HepG2 (cell line): ENCODE data around the gene TMEM200C. TPM values are rescaled to one million over a fixed set of nuclear protein-coding genes. Genes with fewer than 3 reads are reported as not detected.

Experiments
- ARNT2 ChIP-seq: sonication (generic); formaldehyde crosslinking; IDR thresholded peaks from 2 replicates; pipeline ENCODE4 v1.8.0; 2022; ENCODE audit warnings: mild to moderate bottlenecking, low read depth, missing genetic modification reagents, moderate library complexity
- CENPT ChIP-seq: sonication (generic); formaldehyde crosslinking; IDR thresholded peaks from 2 replicates; pipeline ENCODE4 v1.8.0; 2022; ENCODE audit warnings: low read depth, mild to moderate bottlenecking, moderate library complexity, missing genetic modification reagents
- HOXA9 ChIP-seq: sonication (generic); formaldehyde crosslinking; IDR thresholded peaks from 2 replicates; pipeline ENCODE4 v1.8.1; 2022; ENCODE audit warnings: missing genetic modification reagents, mild to moderate bottlenecking, moderate library complexity, borderline replicate concordance
- KDM3A ChIP-seq: IDR thresholded peaks from 2 replicates; pipeline ENCODE4 v1.6.1; 2018; ENCODE audit warnings: low read depth, missing compliant biosample characterization
- MAF1 ChIP-seq: sonication (generic); formaldehyde crosslinking; IDR thresholded peaks from 2 replicates; pipeline ENCODE4 v1.5.0; 2020; ENCODE audit warnings: missing genetic modification reagents, borderline replicate concordance
- PCBP1 ChIP-seq: fragments of 200-400 bp; formaldehyde crosslinking; IDR thresholded peaks from 2 replicates; pipeline ENCODE4 v1.6.1; 2017; ENCODE audit warnings: mild to moderate bottlenecking, low read depth, low read length, borderline replicate concordance
- ZNF10 ChIP-seq: sonication (generic); formaldehyde crosslinking; IDR thresholded peaks from 2 replicates; pipeline ENCODE4 v1.4.0; 2020; ENCODE audit warnings: mild to moderate bottlenecking, low read depth, missing genetic modification reagents, borderline replicate concordance
- ZNF33B ChIP-seq: sonication (generic); formaldehyde crosslinking; IDR thresholded peaks from 2 replicates; pipeline ENCODE4 v1.5.1; 2020; ENCODE audit warnings: mild to moderate bottlenecking, missing genetic modification reagents
- ZNF549 ChIP-seq: sonication (generic); formaldehyde crosslinking; IDR thresholded peaks from 2 replicates; pipeline ENCODE4 v1.5.0; 2020; ENCODE audit warnings: missing genetic modification reagents
- polyA plus RNA-seq, 8 experiments: library from polyadenylated mRNA; depleted of rRNA in 3 of 8; stranded (reverse) in 7 of 8; unstranded in 1 of 8; fragments of >200 nt; fragmentation: Illumina TruSeq in 4 of 8; extraction: Trizol in 4 of 8; gene quantifications; 2 replicates each; pipeline versions ENCODE4 v1.2.1 to v1.2.3, GENCODE V29; 2011 to 2016; ENCODE audit warnings: low read depth in 4 of 8, missing spikeins in 1 of 8, mixed read lengths in 1 of 8; ENCODE audit not compliant: insufficient read depth in 1 of 8
- total RNA-seq, 5 experiments: library from RNA; depleted of rRNA; stranded (reverse); fragments of >200 nt; fragmentation: Illumina TruSeq; extraction: Trizol; gene quantifications; 2 replicates each; pipeline ENCODE4 v1.2.3, GENCODE V29; 2016; ENCODE audit warnings: low read depth in 1 of 5
- TF ChIP-seq, protein P1 (sequence below): sonication (generic); formaldehyde crosslinking; conservative IDR thresholded peaks from 2 replicates; pipeline ENCODE4 v1.8.0; 2022; ENCODE audit warnings: mild to moderate bottlenecking, moderate library complexity, missing genetic modification reagents
- TF ChIP-seq, protein P2 (sequence below): sonication (generic); formaldehyde crosslinking; IDR thresholded peaks from 2 replicates; pipeline ENCODE4 v1.9.0; 2021; ENCODE audit warnings: missing genetic modification reagents, borderline replicate concordance
- TF ChIP-seq, protein P3 (sequence below): IDR thresholded peaks from 2 replicates; pipeline ENCODE4 v1.6.1; 2016

TMEM200C gene
- total and polyA plus RNA-seq, 2 of the 13 experiments (the other 11 are each of a cell fraction or from before 2014, with no cell fraction given): 0.04 TPM; not detected in 1

DNA sequence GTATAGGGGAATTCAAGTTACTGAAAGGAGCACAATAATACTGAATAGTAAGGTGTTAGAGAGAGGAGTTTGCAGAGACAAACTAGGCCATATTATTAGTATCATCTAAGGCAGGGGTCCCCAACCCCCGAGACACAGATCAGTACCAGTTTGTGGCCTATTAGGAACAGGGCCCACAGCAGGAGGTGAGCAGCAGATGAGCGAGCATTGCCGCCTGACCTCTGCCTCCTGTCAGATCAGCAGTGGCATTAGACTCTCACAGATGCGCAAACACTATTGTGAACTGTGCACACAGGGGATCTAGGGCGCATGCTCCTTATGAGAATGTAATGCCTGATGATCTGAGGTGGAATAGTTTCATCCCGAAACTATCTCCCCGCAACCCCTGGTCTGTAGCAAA, 41.8 kb upstream of the TMEM200C start (continued):
- TF ChIP-seq, protein P1, sequence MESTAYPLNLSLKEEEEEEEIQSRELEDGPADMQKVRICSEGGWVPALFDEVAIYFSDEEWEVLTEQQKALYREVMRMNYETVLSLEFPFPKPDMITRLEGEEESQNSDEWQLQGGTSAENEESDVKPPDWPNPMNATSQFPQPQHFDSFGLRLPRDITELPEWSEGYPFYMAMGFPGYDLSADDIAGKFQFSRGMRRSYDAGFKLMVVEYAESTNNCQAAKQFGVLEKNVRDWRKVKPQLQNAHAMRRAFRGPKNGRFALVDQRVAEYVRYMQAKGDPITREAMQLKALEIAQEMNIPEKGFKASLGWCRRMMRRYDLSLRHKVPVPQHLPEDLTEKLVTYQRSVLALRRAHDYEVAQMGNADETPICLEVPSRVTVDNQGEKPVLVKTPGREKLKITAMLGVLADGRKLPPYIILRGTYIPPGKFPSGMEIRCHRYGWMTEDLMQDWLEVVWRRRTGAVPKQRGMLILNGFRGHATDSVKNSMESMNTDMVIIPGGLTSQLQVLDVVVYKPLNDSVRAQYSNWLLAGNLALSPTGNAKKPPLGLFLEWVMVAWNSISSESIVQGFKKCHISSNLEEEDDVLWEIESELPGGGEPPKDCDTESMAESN (CRISPR knock-in tag): no peak
- TF ChIP-seq, protein P2, sequence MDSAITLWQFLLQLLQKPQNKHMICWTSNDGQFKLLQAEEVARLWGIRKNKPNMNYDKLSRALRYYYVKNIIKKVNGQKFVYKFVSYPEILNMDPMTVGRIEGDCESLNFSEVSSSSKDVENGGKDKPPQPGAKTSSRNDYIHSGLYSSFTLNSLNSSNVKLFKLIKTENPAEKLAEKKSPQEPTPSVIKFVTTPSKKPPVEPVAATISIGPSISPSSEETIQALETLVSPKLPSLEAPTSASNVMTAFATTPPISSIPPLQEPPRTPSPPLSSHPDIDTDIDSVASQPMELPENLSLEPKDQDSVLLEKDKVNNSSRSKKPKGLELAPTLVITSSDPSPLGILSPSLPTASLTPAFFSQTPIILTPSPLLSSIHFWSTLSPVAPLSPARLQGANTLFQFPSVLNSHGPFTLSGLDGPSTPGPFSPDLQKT (CRISPR knock-in tag): no peak
- no peak for TF ChIP-seq MAF1
- TF ChIP-seq KDM3A (CRISPR knock-in tag): no peak
- TF ChIP-seq PCBP1: no peak
- no peak for TF ChIP-seq CENPT (CRISPR knock-in tag)
- no peak for TF ChIP-seq ZNF549 (CRISPR knock-in tag)
- TF ChIP-seq, protein P3, sequence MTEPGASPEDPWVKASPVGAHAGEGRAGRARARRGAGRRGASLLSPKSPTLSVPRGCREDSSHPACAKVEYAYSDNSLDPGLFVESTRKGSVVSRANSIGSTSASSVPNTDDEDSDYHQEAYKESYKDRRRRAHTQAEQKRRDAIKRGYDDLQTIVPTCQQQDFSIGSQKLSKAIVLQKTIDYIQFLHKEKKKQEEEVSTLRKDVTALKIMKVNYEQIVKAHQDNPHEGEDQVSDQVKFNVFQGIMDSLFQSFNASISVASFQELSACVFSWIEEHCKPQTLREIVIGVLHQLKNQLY (CRISPR knock-in tag): no peak
- TF ChIP-seq ARNT2: no peak
- no peak for TF ChIP-seq ZNF33B (CRISPR knock-in tag)
- no peak for TF ChIP-seq HOXA9 (CRISPR knock-in tag)
- no peak for TF ChIP-seq ZNF10 (CRISPR knock-in tag)
